ENCODE measurements around the gene HPS4. TPM values are rescaled to one million over a fixed set of nuclear protein-coding genes. Genes with fewer than 3 reads are reported as not detected.

The HPS4 gene
- total RNA-seq, 1 experiment from 2014 or later, result 21.2 TPM

DNA sequence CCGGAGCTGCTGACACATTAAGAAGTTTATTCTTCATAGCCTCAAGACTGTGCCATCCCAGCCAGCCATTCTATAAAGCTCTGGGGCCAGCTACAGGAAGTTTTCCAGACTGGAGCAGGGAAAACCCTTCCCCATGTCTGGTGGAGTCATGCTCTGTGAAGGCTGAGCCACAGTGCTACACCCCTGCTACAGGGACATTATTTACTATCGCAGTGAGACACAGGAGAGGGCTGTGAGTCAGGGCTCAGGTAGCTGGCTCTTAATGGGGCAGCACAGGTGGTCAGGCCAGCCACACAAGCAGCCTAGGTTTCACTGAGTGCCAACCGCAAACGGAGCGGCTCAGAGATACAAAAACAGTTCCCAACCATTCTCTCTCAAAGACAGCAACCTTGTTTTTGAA, 12.1 kb downstream of the HPS4 start:
- Histone ChIP-seq H3K9me2 (ENCODE audit: insufficient read depth) (no peaks in the 10 kb centered on the region), H3K4me2 (no peak overlapping the region), H3K36me3 (ENCODE audit: low read depth) (peaks cover 21% of the 10 kb centered on the region), H3K9me3 (ENCODE audit: insufficient read depth, low read depth) (no peaks in the 10 kb centered on the region), H3K27me3 (ENCODE audit: insufficient read depth, low read depth) (no peaks in the 10 kb centered on the region), H3K79me2 (ENCODE audit: low read depth) (no peaks in the 10 kb centered on the region), H3K4me3 (no peak overlapping the region), H3K4me1 (replicated peaks; ENCODE audit: insufficient read depth) (no peaks in the 10 kb centered on the region), H2AFZ (no peak overlapping the region), H3K27ac (no peak overlapping the region), H4K20me1 (ENCODE audit: insufficient read depth) (no peaks in the 10 kb centered on the region), H3F3A (ENCODE audit: insufficient read depth, low read depth) (no peaks in the 10 kb centered on the region)
- BruUV-seq (replicated peaks), result no TSS peak
- intact Hi-C loops (cut with micrococcal nuclease; ENCODE audit: unreplicated experiment), result no loop called here
- POLR2A ChIA-PET (ENCODE audit: unreplicated experiment), result no interaction called here
- peak in 1 of 2 experiments; percentile 38 for DNase-seq
- TF ChIP-seq, protein P1, sequence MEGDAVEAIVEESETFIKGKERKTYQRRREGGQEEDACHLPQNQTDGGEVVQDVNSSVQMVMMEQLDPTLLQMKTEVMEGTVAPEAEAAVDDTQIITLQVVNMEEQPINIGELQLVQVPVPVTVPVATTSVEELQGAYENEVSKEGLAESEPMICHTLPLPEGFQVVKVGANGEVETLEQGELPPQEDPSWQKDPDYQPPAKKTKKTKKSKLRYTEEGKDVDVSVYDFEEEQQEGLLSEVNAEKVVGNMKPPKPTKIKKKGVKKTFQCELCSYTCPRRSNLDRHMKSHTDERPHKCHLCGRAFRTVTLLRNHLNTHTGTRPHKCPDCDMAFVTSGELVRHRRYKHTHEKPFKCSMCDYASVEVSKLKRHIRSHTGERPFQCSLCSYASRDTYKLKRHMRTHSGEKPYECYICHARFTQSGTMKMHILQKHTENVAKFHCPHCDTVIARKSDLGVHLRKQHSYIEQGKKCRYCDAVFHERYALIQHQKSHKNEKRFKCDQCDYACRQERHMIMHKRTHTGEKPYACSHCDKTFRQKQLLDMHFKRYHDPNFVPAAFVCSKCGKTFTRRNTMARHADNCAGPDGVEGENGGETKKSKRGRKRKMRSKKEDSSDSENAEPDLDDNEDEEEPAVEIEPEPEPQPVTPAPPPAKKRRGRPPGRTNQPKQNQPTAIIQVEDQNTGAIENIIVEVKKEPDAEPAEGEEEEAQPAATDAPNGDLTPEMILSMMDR (conservative IDR thresholded peaks at IDR 0.05), result no peak
- TF ChIP-seq EZH2 (IDR thresholded peaks at IDR 0.05; ENCODE audit: low read depth), result no peak
- CTCF ChIA-PET, result no interaction called here

DNA sequence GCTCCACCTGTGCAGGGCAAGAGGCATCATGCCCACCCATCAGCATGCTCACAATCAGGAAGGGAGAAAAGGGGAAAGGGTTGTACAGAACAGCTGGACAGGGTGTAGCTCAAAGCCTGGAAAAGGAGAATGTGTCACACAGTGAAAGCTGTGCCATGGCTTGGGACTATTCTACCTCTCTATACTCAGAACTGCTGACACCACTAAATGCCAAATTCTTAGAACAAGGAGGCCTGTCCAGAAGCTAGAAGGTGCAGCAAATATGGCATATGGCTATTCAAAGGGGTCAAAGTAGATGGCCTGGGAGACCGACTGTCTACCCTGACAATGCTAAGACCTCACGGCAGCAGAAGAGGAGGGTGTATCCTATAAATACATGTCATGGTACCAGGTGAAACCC, 12.8 kb downstream of the HPS4 start:
- Histone ChIP-seq H3K27ac (no peak overlapping the region), H2AFZ (no peak overlapping the region), H3K36me3 (ENCODE audit: low read depth) (peaks cover 21% of the 10 kb centered on the region), H3F3A (ENCODE audit: insufficient read depth, low read depth) (no peaks in the 10 kb centered on the region), H3K9me2 (ENCODE audit: insufficient read depth) (no peaks in the 10 kb centered on the region), H3K27me3 (ENCODE audit: insufficient read depth, low read depth) (no peaks in the 10 kb centered on the region), H3K4me3 (no peak overlapping the region), H3K4me2 (no peak overlapping the region), H3K79me2 (ENCODE audit: low read depth) (no peaks in the 10 kb centered on the region), H3K9me3 (ENCODE audit: insufficient read depth, low read depth) (no peaks in the 10 kb centered on the region), H4K20me1 (ENCODE audit: insufficient read depth) (no peaks in the 10 kb centered on the region), H3K4me1 (replicated peaks; ENCODE audit: insufficient read depth) (no peaks in the 10 kb centered on the region)
- no TSS peak for BruUV-seq (replicated peaks)
- CTCF ChIA-PET, result no interaction called here
- no peak for DNase-seq
- no peak for TF ChIP-seq EZH2 (IDR thresholded peaks at IDR 0.05; ENCODE audit: low read depth)
- TF ChIP-seq, protein P1 (conservative IDR thresholded peaks at IDR 0.05), result no peak
- intact Hi-C loops (cut with micrococcal nuclease; ENCODE audit: unreplicated experiment), result no loop called here
- POLR2A ChIA-PET (ENCODE audit: unreplicated experiment), result no interaction called here

DNA sequence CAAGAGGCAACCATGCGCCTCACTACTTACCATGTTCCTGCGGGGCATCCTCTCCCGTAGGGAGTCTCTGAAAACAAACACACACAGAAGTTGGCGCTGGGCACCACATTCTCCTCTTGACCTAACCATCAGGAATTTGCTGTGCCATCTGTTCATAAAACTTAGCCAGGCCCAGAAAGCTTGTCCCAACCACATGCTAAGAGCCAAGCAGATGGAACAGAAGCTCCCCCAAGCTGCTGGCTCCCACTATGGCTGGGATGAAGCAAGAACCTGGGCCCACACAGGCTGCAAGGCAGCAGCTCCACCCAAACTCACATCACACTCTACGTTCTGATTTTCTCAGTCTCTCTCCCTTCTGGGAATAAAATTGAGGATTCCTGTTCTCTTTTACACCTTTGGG, 17.4 kb downstream of the HPS4 start:
- intact Hi-C loops (cut with micrococcal nuclease; ENCODE audit: unreplicated experiment), result no loop called here
- CTCF ChIA-PET, result no interaction called here
- BruUV-seq (replicated peaks), result no TSS peak
- POLR2A ChIA-PET (ENCODE audit: unreplicated experiment), result no interaction called here
- no peak for TF ChIP-seq EZH2 (IDR thresholded peaks at IDR 0.05; ENCODE audit: low read depth)
- TF ChIP-seq, protein P1 (conservative IDR thresholded peaks at IDR 0.05), result no peak
- DNase-seq, result no peak
- H4K20me1 ChIP-seq (ENCODE audit: insufficient read depth), result peaks cover 6% of the 10 kb centered on the region
- H3K9me2 ChIP-seq (ENCODE audit: insufficient read depth), result no peaks in the 10 kb centered on the region
- peaks cover 19% of the 10 kb centered on the region for H3K36me3 ChIP-seq (ENCODE audit: low read depth)
- no peak overlapping the region for H3K27ac ChIP-seq
- H2AFZ ChIP-seq, result no peak overlapping the region
- H3K4me3 ChIP-seq, result no peak overlapping the region
- H3K79me2 ChIP-seq (ENCODE audit: low read depth), result no peaks in the 10 kb centered on the region
- H3K9me3 ChIP-seq (ENCODE audit: insufficient read depth, low read depth), result no peaks in the 10 kb centered on the region
- no peak overlapping the region for H3K4me2 ChIP-seq
- no peaks in the 10 kb centered on the region for H3K4me1 ChIP-seq (replicated peaks; ENCODE audit: insufficient read depth)
- H3K27me3 ChIP-seq (ENCODE audit: insufficient read depth, low read depth), result no peaks in the 10 kb centered on the region
- H3F3A ChIP-seq (ENCODE audit: insufficient read depth, low read depth), result no peaks in the 10 kb centered on the region

All from PC-9 (cell line).